ENCODE data around the gene PLS3.

- TF ChIP-seq TCF7L2 (IDR thresholded peaks at IDR 0.05; ENCODE audit: low read depth, low read length) = no peak
- TF ChIP-seq, protein P1, sequence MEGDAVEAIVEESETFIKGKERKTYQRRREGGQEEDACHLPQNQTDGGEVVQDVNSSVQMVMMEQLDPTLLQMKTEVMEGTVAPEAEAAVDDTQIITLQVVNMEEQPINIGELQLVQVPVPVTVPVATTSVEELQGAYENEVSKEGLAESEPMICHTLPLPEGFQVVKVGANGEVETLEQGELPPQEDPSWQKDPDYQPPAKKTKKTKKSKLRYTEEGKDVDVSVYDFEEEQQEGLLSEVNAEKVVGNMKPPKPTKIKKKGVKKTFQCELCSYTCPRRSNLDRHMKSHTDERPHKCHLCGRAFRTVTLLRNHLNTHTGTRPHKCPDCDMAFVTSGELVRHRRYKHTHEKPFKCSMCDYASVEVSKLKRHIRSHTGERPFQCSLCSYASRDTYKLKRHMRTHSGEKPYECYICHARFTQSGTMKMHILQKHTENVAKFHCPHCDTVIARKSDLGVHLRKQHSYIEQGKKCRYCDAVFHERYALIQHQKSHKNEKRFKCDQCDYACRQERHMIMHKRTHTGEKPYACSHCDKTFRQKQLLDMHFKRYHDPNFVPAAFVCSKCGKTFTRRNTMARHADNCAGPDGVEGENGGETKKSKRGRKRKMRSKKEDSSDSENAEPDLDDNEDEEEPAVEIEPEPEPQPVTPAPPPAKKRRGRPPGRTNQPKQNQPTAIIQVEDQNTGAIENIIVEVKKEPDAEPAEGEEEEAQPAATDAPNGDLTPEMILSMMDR (IDR thresholded peaks at IDR 0.05 in 2 of 3, conservative IDR thresholded peaks at IDR 0.05 in 1 of 3; ENCODE audit: insufficient read depth in 2 of 3, low read depth in 1 of 3, low read length in 3 of 3) = no peak
- TF ChIP-seq HSF4 (CRISPR knock-in tag; IDR thresholded peaks at IDR 0.05; ENCODE audit: borderline replicate concordance) = no peak
- no peak for TF ChIP-seq FOXM1 (IDR thresholded peaks at IDR 0.05; ENCODE audit: low read depth)
- TF ChIP-seq FOXM1 (CRISPR knock-in tag; IDR thresholded peaks at IDR 0.05; ENCODE audit: low read depth) = no peak
- no peak for TF ChIP-seq MYBL2 (IDR thresholded peaks at IDR 0.05; ENCODE audit: low read depth)
- TF ChIP-seq MYBL2 (CRISPR knock-in tag; IDR thresholded peaks at IDR 0.05; ENCODE audit: borderline replicate concordance) = no peak
- no peak for TF ChIP-seq TAL1 (IDR thresholded peaks at IDR 0.05)
- no peak for TF ChIP-seq ZNF780A (CRISPR knock-in tag; IDR thresholded peaks at IDR 0.05)
- TF ChIP-seq HDAC6 (IDR thresholded peaks at IDR 0.05; ENCODE audit: low read depth, low read length) = no peak
- TF ChIP-seq POLR2A (conservative IDR thresholded peaks at IDR 0.05) = no peak
- TF ChIP-seq RAD21 (CRISPR knock-in tag; conservative IDR thresholded peaks at IDR 0.05 in 1 of 2, IDR thresholded peaks at IDR 0.05 in 1 of 2) = no peak
These were observed 42.6 kb downstream of the PLS3 start for GRCh38 chrX:115603534-115604074.
